Measurements from ENCODE around the gene RFNG. TPM values are rescaled to one million over a fixed set of nuclear protein-coding genes. Genes with fewer than 3 reads are reported as not detected.

The RFNG gene
- total and polyA plus RNA-seq, 2 of the 13 experiments (the other 11 are each of a cell fraction or from before 2014, with no cell fraction given), result 61.4 to 64.0 TPM

DNA sequence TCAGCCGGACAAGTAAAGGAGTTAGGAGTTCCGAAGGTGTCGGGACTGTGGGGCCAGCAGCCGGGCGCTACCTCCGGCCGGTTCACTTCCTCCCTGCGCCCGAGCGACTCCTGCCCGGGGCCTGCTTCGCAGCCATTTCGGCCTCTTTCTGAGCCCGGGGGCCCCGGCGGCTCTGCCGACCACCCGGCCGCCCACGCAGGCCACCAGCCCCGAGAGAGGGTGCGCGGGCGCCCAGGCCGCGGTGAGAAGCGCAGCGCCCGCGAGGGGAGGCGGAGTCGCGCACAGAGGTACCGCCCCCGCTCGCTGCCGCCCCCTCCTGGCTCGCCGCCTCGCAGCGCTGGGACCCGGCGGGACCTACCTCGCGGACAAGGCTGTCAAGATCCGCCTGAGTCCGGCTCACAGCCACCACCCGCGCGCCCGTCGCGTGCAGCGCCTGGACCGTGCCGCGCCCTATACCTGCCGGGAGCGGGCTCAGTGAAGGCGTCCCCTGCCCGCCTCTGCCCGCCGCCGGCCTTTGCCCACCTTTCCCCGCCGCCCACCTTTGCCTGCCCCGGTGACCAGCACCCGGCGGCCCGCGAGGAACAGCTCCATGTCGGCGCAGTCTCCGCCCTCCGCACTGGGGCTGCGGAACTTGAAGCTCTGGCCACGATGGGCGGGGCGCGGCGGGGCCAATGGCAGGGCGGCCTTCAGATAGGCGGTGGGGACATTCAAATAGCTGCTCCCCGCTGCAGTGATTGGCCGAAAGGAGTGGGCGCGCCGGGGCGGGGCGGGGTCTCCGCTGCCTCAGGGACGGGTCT lies 14.3 kb downstream of the RFNG start, which contains the start of gene DCXR (continued):
- TF ChIP-seq, protein P1, sequence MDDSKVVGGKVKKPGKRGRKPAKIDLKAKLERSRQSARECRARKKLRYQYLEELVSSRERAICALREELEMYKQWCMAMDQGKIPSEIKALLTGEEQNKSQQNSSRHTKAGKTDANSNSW (CRISPR knock-in tag; IDR thresholded peaks at IDR 0.05; ENCODE audit: borderline replicate concordance), result peak; percentile 51; the same call in 1 of the 2 replicates
- TF ChIP-seq, protein P2, sequence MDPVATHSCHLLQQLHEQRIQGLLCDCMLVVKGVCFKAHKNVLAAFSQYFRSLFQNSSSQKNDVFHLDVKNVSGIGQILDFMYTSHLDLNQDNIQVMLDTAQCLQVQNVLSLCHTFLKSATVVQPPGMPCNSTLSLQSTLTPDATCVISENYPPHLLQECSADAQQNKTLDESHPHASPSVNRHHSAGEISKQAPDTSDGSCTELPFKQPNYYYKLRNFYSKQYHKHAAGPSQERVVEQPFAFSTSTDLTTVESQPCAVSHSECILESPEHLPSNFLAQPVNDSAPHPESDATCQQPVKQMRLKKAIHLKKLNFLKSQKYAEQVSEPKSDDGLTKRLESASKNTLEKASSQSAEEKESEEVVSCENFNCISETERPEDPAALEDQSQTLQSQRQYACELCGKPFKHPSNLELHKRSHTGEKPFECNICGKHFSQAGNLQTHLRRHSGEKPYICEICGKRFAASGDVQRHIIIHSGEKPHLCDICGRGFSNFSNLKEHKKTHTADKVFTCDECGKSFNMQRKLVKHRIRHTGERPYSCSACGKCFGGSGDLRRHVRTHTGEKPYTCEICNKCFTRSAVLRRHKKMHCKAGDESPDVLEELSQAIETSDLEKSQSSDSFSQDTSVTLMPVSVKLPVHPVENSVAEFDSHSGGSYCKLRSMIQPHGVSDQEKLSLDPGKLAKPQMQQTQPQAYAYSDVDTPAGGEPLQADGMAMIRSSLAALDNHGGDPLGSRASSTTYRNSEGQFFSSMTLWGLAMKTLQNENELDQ (CRISPR knock-in tag; IDR thresholded peaks at IDR 0.05; ENCODE audit: borderline replicate concordance), result no peak
- TF ChIP-seq ZNF788 (CRISPR knock-in tag; IDR thresholded peaks at IDR 0.05; ENCODE audit: borderline replicate concordance), result peak; percentile 61; the same call in 1 of the 2 replicates
- peak; percentile 91; the same call in 1 of the 2 replicates for TF ChIP-seq ZNF619 (CRISPR knock-in tag; IDR thresholded peaks at IDR 0.05)
- TF ChIP-seq ARHGAP35 (CRISPR knock-in tag; IDR thresholded peaks at IDR 0.05; ENCODE audit: borderline replicate concordance), result peak; percentile 85; the same call in 1 of the 2 replicates
- TF ChIP-seq RARG (CRISPR knock-in tag; IDR thresholded peaks at IDR 0.05; ENCODE audit: low read depth), result no peak
- no peak for TF ChIP-seq ZBTB10 (CRISPR knock-in tag; IDR thresholded peaks at IDR 0.05; ENCODE audit: borderline replicate concordance)
- TF ChIP-seq ZNF331 (CRISPR knock-in tag; IDR thresholded peaks at IDR 0.05), result peak; percentile 74; the same call in 1 of the 2 replicates
- TF ChIP-seq ZNF33B (CRISPR knock-in tag; IDR thresholded peaks at IDR 0.05), result peak; percentile 94
- peak; percentile 88 for TF ChIP-seq PHF21A (CRISPR knock-in tag; IDR thresholded peaks at IDR 0.05)
- TF ChIP-seq PAWR (CRISPR knock-in tag; IDR thresholded peaks at IDR 0.05; ENCODE audit: borderline replicate concordance), result 0 out of 2 replicates have a peak, but pooled peaks have one; percentile 51
- peak; percentile 55 for TF ChIP-seq EED (CRISPR knock-in tag; IDR thresholded peaks at IDR 0.05)
- TF ChIP-seq MZF1 (CRISPR knock-in tag; IDR thresholded peaks at IDR 0.05; ENCODE audit: borderline replicate concordance), result no peak
- TF ChIP-seq MATR3 (CRISPR knock-in tag; IDR thresholded peaks at IDR 0.05), result no peak
- TF ChIP-seq, protein P3, sequence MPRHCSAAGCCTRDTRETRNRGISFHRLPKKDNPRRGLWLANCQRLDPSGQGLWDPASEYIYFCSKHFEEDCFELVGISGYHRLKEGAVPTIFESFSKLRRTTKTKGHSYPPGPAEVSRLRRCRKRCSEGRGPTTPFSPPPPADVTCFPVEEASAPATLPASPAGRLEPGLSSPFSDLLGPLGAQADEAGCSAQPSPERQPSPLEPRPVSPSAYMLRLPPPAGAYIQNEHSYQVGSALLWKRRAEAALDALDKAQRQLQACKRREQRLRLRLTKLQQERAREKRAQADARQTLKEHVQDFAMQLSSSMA (CRISPR knock-in tag; IDR thresholded peaks at IDR 0.05), result peak; percentile 31; the same call in 1 of the 2 replicates
- TF ChIP-seq RFX5 (IDR thresholded peaks at IDR 0.05; ENCODE audit: low read depth, low read length), result no peak
- TF ChIP-seq ZNF639 (CRISPR knock-in tag; conservative IDR thresholded peaks at IDR 0.05), result peak; percentile 71
- no peak for TF ChIP-seq ZBTB21 (CRISPR knock-in tag; IDR thresholded peaks at IDR 0.05)
- peak; percentile 93 for TF ChIP-seq KDM3A (CRISPR knock-in tag; IDR thresholded peaks at IDR 0.05; ENCODE audit: low read depth)
- TF ChIP-seq, protein P4, sequence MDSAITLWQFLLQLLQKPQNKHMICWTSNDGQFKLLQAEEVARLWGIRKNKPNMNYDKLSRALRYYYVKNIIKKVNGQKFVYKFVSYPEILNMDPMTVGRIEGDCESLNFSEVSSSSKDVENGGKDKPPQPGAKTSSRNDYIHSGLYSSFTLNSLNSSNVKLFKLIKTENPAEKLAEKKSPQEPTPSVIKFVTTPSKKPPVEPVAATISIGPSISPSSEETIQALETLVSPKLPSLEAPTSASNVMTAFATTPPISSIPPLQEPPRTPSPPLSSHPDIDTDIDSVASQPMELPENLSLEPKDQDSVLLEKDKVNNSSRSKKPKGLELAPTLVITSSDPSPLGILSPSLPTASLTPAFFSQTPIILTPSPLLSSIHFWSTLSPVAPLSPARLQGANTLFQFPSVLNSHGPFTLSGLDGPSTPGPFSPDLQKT (CRISPR knock-in tag; IDR thresholded peaks at IDR 0.05; ENCODE audit: borderline replicate concordance), result no peak
